Middle frontal gyrus (tissue), 1 donor: ENCODE data around the gene CNPPD1.
"Not testable (repeated sequence)": the region's sequence is repeated elsewhere in the genome, so short reads cannot be mapped to it uniquely, and the experiment has no call there.

Experiments
- DNase-seq: peaks from one replicate; pipeline ENCODE4 v3.0.0-alpha.2; 2015; ENCODE audit warnings: low spot score; ENCODE audit errors: extremely low spot score

Gene CNPPD1

DNA sequence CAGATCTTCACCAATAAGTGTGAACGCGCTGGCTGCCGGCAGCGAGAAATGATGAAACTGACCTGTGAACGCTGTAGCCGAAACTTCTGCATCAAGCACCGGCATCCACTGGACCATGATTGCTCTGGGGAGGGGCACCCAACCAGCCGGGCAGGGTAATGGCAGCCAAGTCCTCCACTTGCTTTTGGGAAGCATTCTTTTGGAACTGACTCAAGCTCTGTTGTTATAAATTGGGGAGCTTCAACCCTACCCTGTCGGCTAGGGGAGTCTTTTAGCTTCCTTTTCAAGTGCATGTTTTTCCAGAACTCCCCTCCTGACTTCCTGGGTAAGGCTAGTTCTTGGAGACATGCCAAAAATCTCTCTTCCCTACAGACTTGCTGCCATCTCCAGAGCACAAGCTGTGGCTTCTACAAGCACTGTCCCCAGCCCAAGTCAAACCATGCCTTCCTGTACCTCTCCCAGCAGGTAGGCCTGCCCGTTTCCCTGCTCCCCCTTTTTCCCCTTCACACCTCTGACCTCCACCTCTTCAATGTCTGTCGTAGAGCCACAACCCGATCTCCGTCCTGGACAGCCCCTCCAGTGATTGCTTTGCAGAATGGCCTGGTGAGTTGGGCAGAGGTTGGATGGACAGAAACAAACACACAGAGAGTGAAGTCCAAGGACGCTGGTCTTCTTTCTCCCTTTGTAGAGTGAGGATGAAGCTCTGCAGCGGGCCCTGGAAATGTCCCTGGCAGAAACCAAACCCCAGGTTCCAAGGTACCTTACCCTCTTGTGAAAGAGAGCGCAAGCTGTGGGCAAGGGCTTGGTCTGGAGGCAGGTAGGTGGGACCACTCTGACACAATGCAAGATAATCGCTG is 31.4 kb upstream of the CNPPD1 start:
- DNase-seq: no peak

GRCh38 chr2:219207134-219207883 is 30.6 kb upstream of the CNPPD1 start:
- DNase-seq: peak; percentile 16

DNA sequence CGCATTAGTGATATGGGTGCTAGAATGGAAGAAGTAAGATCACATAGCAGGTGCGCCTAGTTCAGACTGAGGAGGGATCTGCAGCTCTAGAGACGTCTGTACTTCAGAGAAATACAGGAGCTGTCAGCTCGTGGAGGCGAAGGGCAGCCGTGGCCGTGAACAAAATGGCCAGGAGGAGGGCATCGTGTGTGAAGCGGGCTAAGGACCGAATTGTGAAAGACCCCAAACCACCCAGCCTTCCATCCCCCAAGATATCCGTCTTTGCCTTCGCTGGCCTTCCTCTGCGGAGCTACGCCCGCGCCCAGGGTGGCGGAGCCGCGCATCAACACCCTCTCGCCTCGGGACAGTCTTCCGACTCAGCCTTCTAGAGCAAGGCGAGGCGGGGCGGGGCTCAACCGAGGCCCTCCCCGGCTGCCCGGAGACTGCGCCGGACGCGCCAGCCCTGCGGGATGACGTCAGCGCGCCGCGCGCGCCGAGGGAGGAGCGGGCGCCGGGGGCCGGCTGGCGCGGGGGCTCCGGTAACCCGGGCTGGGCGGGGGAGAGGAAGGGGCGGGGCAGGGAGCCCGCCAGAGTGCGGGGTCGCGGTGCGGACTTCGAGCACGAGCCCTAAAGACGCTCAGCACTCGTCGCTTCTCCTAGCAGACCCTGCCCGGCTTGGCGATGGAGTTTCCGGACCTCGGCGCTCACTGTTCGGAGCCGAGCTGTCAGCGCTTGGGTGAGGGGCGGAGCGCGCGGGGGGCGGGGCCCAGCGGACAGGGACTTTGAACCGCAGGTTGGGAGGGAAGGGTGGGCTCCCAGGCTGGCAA is 29.8 kb upstream of the CNPPD1 start, which contains the start of gene ZFAND2B:
ZFAND2B (plus strand) TSS at position 455 of the 806 bp plus-strand sequence; CDS start at position 661, 206 bp downstream.
- DNase-seq: peak; percentile 92

DNA sequence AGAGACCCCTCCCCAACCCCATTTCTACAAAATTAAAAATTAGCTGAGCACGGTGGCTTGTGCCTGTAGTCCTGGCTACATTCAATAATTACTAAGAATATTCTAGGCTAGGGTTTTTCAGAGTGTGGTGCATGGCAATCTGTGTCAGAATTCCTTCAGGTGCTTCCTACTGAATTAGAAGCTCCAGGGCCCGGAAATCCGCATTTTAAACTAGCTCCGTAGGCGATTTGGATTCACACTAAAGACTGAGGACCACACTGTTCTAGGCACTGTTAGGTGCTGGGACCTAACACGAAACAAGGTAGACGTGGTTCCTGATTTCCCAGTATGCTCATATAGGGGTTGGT is 29.2 kb upstream of the CNPPD1 start:
- no peak for DNase-seq

- DNase-seq: no peak
Observed at GRCh38 chr2:219205165-219205538, 28.4 kb upstream of the CNPPD1 start.

DNA sequence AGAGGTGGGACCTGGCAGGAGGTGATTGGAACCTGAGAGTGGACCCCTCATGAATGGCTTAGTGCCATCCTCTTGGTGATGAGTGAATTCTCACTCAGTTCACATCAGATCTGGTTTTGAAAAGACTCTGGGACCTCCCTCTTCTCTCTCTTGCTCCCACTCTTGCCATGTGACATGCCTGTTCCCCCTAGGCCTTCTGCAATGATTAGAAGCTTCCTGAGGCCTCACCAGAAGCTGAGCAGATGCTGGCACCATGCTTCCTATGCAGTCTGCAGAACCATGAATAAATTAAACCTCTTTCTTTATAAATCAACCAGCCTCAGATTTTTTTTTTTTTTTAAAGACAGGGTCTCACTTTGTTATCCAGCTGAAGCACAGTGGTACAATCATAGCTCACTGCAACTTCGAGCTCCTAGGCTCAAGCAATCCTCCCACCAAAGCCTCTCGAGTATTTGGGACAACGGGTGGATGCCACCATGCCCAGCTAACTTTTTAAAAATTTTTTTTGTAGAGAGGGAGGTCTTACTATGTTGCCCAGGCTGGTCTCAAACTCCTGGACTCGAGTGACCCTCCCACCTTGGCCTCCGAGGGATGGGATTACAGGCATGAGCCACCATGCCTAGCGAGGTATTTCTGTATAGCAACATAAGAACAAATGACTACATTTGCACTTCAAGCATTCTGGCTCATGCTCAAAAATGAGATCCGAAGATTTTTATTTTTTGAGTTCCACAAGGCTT is 27.9 kb upstream of the CNPPD1 start:
- no peak for DNase-seq

DNA sequence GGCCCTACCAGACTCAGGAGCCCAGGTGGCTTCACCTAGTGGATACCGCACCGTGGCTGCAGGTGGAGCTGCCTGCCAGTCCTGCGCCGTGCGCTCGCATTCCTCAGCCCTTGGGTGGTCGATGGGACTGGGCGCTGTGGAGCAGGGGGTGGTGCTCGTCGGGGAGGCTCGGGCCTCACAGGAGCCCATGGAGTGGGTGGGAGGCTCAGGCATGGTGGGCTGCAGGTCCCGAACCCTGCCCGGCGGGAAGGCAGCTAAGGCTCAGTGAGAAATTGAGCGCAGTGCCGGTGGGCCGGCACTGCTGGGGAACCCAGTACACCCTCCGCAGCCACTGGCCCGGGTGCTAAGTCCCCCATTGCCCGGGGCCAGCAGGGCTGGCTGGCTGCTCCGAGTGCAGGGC is 24.6 kb upstream of the CNPPD1 start:
- not testable (repeated sequence) for DNase-seq

DNA sequence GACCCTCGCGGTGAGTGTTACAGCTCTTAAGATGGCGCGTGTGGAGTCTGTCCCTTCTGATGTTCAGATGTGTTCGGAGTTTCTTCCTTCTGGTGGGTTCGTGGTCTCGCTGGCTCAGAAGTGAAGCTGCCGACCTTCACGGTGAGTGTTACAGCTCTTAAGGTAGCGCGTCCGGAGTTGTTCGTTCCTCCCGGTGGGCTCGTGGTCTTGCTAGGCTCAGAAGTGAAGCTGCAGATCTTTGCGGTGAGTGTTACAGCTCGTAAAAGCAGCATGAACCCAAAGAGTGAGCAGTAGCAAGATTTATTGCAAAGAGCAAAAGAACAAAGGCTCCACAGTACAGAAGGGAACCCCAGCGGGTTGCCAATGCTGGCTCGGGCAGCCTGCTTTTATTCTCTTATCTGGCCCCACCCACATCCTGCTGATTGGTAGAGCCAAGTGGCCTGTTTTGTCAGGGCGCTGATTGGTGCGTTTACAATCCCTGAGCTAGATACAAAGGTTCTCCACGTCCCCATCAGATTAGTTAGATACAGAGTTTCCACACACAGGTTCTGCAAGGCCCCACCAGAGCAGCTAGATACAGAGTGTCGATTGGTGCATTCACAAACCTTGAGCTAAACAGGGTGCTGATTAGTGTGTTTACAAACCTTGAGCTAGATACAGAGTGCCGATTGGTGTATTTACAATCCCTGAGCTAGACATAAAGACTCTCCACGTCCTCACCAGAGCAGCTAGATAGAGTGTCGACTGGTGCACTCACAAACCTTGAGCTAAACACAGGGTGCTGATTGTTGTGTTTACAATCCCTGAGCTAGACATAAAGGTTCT is 24.0 kb upstream of the CNPPD1 start:
- not testable (repeated sequence) for DNase-seq

DNA sequence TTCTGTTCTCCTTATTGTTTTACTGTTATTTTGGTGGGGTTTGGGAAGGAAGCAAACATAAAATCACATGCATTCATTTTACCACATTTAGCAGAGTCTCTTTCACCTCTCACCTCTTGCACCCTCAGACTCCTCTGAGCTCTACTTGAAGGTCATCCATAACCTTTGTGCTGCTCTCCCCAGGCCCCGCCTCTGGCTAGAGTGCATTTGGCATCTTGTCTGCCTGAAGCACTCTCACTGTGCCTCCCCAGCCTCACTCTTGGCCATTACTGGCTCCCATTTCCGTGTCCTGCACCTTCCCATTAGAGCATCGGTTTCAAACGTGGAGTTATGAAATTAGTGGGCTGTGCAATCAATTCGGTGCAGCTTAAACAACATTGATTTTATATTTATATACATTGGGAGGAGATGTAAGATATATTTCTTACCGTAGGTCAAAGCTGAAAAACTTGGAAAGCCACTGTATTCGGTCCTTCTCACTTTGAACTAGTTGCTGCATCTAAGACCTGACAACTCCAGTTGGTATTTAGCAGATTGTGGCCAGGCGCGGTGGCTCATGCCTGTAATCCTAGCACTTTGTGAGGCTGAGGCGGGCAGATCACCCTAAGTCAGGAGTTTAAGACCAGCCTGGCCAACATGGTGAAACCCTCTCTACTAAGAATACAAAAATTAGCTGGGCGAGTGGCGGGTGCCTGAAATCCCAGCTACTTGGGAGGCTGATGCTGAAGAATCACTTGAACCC is 22.9 kb upstream of the CNPPD1 start:
- DNase-seq: no peak

DNA sequence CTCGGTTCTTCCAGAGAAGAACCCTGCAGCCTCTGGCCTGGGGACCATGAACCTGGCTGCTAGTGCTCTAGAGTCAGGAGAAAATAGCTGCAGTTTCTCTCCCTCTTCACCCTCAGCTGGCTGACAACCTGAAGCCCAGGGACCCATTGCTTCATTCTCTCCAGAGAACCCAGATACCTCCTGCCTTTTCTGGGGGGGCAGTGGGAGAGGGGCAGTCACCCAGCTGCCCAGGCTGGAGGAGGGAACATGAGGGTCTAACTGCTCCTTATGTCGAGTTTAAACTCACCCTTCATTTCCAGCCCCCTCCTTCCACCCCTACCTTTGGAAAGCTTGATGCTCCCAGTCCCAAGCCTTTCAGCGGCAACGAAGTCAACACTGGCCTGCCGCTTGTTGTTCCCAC is 22.2 kb upstream of the CNPPD1 start:
- no peak for DNase-seq

DNA sequence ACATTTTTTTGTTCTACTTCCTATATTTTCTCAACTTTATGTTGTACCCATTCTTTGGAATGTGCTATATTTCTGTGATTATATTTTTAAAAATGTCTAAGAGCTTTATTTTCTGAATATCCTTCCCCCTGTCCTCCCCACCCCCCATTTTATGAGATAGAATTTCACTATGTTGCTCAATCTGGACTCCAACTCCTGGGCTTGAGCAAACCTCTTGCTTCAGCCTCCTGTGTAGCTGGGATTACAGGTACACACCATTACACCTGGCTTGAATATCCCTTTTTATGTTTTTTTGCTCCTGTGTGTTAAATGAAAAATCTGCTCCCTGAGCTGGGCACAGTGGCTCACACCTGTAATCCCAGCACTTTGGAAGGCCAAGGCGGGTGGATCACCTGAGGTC is 20.7 kb upstream of the CNPPD1 start:
- DNase-seq: no peak

DNA sequence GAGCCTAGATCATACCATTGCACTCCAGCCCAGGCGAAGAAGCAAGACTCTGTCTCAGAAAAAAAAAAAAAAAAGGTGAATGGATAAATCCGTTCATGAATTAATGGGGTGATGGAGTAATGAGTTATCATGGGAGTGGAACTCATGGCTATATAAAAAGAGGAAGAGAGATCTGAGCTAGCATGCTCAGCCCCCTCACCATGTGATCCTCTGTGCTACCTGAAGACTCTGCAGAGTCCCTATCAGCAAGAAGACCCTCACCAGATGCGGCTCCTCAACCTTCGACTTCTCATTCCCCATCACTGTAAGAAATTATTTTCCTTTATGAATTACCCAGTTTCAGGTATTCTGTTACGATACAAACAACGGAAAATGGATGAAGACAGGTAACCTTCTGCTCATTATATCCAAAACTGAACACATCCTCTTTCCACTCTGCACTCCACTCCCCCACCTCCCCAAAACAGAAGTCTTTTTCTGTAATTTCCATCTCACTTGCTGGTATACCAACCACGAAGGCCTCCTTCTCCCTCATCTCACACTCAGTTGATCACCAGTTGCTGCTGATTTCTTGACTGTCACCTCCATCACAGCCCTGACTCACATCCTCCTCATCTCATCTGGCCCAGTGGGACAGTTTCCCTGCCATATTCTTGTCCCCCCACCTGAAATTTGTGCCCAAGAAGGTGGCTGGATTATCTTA is 10.2 kb upstream of the CNPPD1 start:
- no peak for DNase-seq

DNA sequence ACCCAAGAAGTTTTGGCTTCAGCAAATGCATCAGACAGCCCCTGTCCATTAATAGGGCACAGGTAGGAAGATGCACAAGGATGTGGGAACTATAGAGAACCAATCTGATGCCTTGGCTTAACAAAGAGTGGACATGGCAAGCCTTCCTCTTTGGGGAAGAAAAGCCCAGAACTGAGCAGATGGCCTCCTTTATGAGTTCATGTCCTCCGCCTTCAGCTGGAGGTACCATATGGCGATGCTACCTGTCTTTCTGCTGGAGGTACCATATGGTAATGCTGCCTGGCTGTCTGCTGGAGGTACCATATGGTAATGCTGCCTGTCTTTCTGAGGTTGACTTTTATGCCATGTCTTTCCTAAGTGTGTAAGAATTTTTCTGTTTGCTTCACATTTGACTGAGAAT is 7.4 kb upstream of the CNPPD1 start:
- DNase-seq: no peak

DNA sequence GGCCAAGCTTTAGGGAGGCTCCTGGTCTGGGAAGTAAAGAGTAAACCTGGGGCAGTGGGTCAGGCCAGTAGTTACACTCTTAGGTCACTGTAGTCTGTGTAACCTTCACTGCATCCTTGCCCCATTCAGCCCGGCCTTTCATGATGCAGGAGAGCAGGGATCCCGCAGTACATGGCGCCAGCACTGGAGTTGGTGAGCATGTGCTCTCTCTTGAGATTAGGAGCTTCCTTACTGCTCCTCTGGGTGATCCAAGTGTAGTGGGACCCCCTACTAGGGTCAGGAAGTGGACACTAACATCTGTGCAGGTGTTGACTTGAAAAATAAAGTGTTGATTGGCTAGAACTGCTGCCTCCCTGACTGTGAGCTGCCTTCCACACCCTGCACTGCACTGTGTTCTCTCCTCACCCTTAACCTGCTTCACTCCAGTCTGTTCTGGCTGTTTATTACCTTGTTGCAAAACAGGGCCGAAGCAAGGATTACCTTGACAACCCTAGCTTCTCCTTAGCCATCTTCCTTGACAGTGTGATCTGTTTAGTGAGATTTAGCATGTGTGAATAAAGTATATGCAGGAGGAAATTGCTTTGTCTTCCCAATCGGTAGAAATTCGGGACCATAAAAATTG is 6.5 kb upstream of the CNPPD1 start:
- no peak for DNase-seq

- no peak for DNase-seq
Observed at GRCh38 chr2:219182331-219183150, 5.8 kb upstream of the CNPPD1 start.

GRCh38 chr2:219181531-219181930 is 4.8 kb upstream of the CNPPD1 start:
- DNase-seq: no peak

DNA sequence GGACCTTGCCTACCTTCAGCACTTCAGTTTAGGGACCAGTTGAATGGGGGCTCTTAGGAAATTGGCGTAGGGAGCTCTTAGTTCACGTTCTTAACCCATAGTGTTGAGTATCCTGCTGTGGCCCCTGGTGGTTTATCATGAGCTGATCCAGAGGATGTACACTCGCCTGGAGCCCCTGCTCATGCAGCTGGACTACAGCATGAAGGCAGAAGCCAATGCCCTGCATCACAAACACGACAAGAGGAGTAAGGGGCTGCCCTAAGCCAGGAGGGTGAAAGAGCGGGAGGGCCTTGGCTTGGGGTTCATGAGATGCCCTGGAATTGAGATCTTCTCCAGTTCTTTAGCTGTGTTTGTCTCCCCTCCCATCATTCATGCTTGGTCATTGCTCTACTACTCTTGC is 4.2 kb upstream of the CNPPD1 start:
- DNase-seq: no peak
